K562 (cell line): Measurements from ENCODE around the gene ANKS1B. TPM values are rescaled to one million over a fixed set of nuclear protein-coding genes. Genes with fewer than 3 reads are reported as not detected.

Experiments
- ATAC-seq: fragments of 200-7000 bp; cut with Tn5 transposase; 3 replicates; pipeline ENCODE4 v1.9.1; 2020; ENCODE audit warnings: moderate library complexity
- BruUV-seq: library from RNA; stranded (reverse); fragments of 400-500 nt; replicated peaks from 2 replicates; lab custom pipeline; 2021; lab: Mats Ljungman, UMichigan
- CTCF ChIA-PET: fragments of 300-600 bp; formaldehyde crosslinking; extraction: SDS; loops from one replicate; lab custom pipeline; 2021; ENCODE audit warnings: low intra/inter-chr PET ratio; lab: Yijun Ruan, JAX
- POLR2A ChIA-PET: fragments of 300-600, 350-650 bp; sonication (Branson Sonifier 250); formaldehyde crosslinking; extraction: SDS; loops from one replicate; lab custom pipeline; 2021; ENCODE audit warnings: antibody characterized with exemption, inconsistent platforms; lab: Yijun Ruan, JAX
- DNase-seq, 4 experiments: peaks; one replicate each; pipeline versions ENCODE4 v3.0.0 to v3.0.0-alpha.2; 2011 to 2018; ENCODE audit warnings: low spot score in 3 of 4, mixed read lengths in 3 of 4; ENCODE audit errors: extremely low read depth in 1 of 4
- FAIRE-seq: peaks from 2 replicates; lab custom pipeline; 2011; peaks lifted over from hg19 to GRCh38; lab: Jason Lieb, UNC
- H2AFZ ChIP-seq: 2 replicates; pipeline ENCODE4 v1.6.0; 2011; ENCODE audit warnings: low read depth, low read length, control low read depth, inconsistent platforms
- H3K27ac ChIP-seq: fragments of 200-600 bp; 3 replicates; pipeline ENCODE4 v1.8.0; 2011; ENCODE audit warnings: low read depth, mild to moderate bottlenecking, control low read depth, inconsistent platforms, low read length, moderate library complexity, mixed read lengths; ENCODE audit errors: extremely low read depth
- H3K27me3 ChIP-seq, 2 experiments: fragments of 300-600 bp in 1 of 2; 2 replicates in 1 of 2; 3 replicates in 1 of 2; pipeline versions ENCODE4 v1.6.0 to v1.8.0; 2011; ENCODE audit warnings: inconsistent platforms in 2 of 2, low read length in 2 of 2, mild to moderate bottlenecking in 1 of 2, mixed read lengths in 1 of 2, moderate library complexity in 1 of 2; ENCODE audit not compliant: control insufficient read depth in 2 of 2, insufficient read depth in 2 of 2
- H3K36me3 ChIP-seq: fragments of 300-600 bp; 3 replicates; pipeline ENCODE4 v1.8.0; 2011; ENCODE audit warnings: mild to moderate bottlenecking, low read length, inconsistent platforms; ENCODE audit not compliant: control insufficient read depth, insufficient read depth
- H3K4me1 ChIP-seq, 2 experiments: fragments of 200-600 bp in 1 of 2; replicated peaks in 1 of 2; 2 replicates in 1 of 2; 3 replicates in 1 of 2; pipeline versions ENCODE4 v1.5.1 to v1.8.0; 2011; ENCODE audit warnings: inconsistent platforms in 2 of 2, low read length in 2 of 2, mild to moderate bottlenecking in 1 of 2, mixed read lengths in 1 of 2, moderate library complexity in 1 of 2; ENCODE audit not compliant: control insufficient read depth in 2 of 2, insufficient read depth in 2 of 2
- H3K4me2 ChIP-seq: 2 replicates; pipeline ENCODE4 v1.6.1; 2011; ENCODE audit warnings: low read length, control low read depth, inconsistent platforms, mixed read lengths; ENCODE audit not compliant: insufficient read depth
- H3K4me3 ChIP-seq: fragments of 200-600 bp; sonication (generic), shearing (Covaris generic); 2 replicates; pipeline ENCODE4 v1.5.1; 2016; ENCODE audit warnings: control low read depth, inconsistent platforms
- H3K79me2 ChIP-seq: fragments of 200-600 bp; 3 replicates; pipeline ENCODE4 v1.8.0; 2011; ENCODE audit warnings: low read length, inconsistent platforms; ENCODE audit not compliant: control insufficient read depth, insufficient read depth
- H3K9ac ChIP-seq, 2 experiments: 2 replicates each; pipeline versions ENCODE4 v1.6.0 to v1.6.1; 2011; ENCODE audit warnings: low read depth in 2 of 2, low read length in 2 of 2, control low read depth in 1 of 2, inconsistent platforms in 1 of 2, mild to moderate bottlenecking in 1 of 2, mixed read lengths in 1 of 2; ENCODE audit not compliant: insufficient read depth in 1 of 2
- H3K9me1 ChIP-seq: one replicate; pipeline ENCODE4 v1.6.0; 2011; ENCODE audit warnings: inconsistent platforms, mild to moderate bottlenecking, low read length, moderate library complexity; ENCODE audit not compliant: control insufficient read depth, insufficient read depth
- H3K9me3 ChIP-seq: replicated peaks from 2 replicates; pipeline ENCODE4 v1.5.1; 2011; ENCODE audit warnings: low read depth, low read length, inconsistent platforms; ENCODE audit not compliant: control insufficient read depth, insufficient read depth
- H4K20me1 ChIP-seq: replicated peaks from 2 replicates; pipeline ENCODE4 v1.6.1; 2011; ENCODE audit warnings: low read length, inconsistent platforms, mixed read lengths; ENCODE audit not compliant: control insufficient read depth, insufficient read depth
- ARID3A ChIP-seq: IDR thresholded peaks from 2 replicates; pipeline ENCODE4 v1.6.1; 2012; ENCODE audit warnings: low read depth, low read length, improper control_type of control experiment, borderline replicate concordance
- DDX20 ChIP-seq: fragments of 450-650 bp; IDR thresholded peaks from 2 replicates; pipeline ENCODE4 v1.6.1; 2016; ENCODE audit warnings: missing genetic modification characterization, low read depth, mild to moderate bottlenecking, missing compliant biosample characterization, moderate library complexity
- HOMEZ ChIP-seq: fragments of 250-450 bp; sonication (Bioruptor Pico); IDR thresholded peaks from 2 replicates; pipeline ENCODE4 v1.4.0; 2020; ENCODE audit warnings: mild to moderate bottlenecking, moderate library complexity
- NCOA6 ChIP-seq: fragments of 450-650 bp; IDR thresholded peaks from 2 replicates; pipeline ENCODE4 v1.6.1; 2017; ENCODE audit warnings: mild to moderate bottlenecking
- RBM25 ChIP-seq: fragments of 200-400 bp; formaldehyde crosslinking; IDR thresholded peaks from 2 replicates; pipeline ENCODE4 v1.6.1; 2018; ENCODE audit warnings: low read length, low read depth, moderate library complexity; ENCODE audit not compliant: severe bottlenecking
- ZNF253 ChIP-seq: fragments of 250-450 bp; sonication (Bioruptor Pico); conservative IDR thresholded peaks from 2 replicates; pipeline ENCODE4 v1.6.1; 2021; ENCODE audit warnings: mild to moderate bottlenecking
- ZNF76 ChIP-seq: fragments of 250-450 bp; sonication (Bioruptor Pico); IDR thresholded peaks from 2 replicates; pipeline ENCODE4 v1.4.0; 2020; ENCODE audit warnings: mild to moderate bottlenecking, moderate library complexity, borderline replicate concordance
- WGBS: fragments of 100-300 bp; shearing (Covaris generic); methylation state at CpG from one replicate; pipeline ENCODE4 v1.1.6; 2016; ENCODE audit warnings: low coverage, mixed read lengths; ENCODE audit not compliant: insufficient coverage; ENCODE audit errors: missing lambda C conversion rate; 5-methylcytosine and 5-hydroxymethylcytosine counted together
- in situ Hi-C: fragments of 300-500 bp; cut with MboI; formaldehyde crosslinking; loops from 4 replicates; pipeline ENCODE4 v1.15.0; 2018; ENCODE audit warnings: inconsistent platforms, mixed read lengths
- intact Hi-C: fragments of 100-400 bp; cut with micrococcal nuclease; formaldehyde crosslinking; loops from 2 replicates; pipeline ENCODE4 v1.14.2; 2022
- polyA plus RNA-seq, 8 experiments: library from polyadenylated mRNA; depleted of rRNA in 4 of 8; stranded (reverse) in 5 of 8; unstranded in 3 of 8; fragments of >200 nt; fragmentation: Nextera tagmentation in 2 of 8; fragmentation: Illumina TruSeq in 1 of 8; extraction: Ambion mirVana in 2 of 8; extraction: Trizol in 1 of 8; gene quantifications; 2 replicates each; pipeline versions ENCODE4 v1.2.1 to v1.2.3, GENCODE V29; 2011 to 2014; ENCODE audit warnings: inconsistent platforms in 1 of 8, missing spikeins in 1 of 8
- total RNA-seq, 7 experiments: library from RNA; depleted of rRNA in 6 of 7; stranded (reverse); fragments of >200 nt in 6 of 7; fragmentation: Illumina TruSeq in 2 of 7; extraction: Trizol in 2 of 7; gene quantifications; 2 replicates each; pipeline versions ENCODE4 v1.2.1 to v1.2.3, GENCODE V29; 2011 to 2021; ENCODE audit warnings: low replicate concordance in 1 of 7

Gene ANKS1B
- total and polyA plus RNA-seq, 9 of the 15 experiments (the other 6 are each of a cell fraction or from before 2014, with no cell fraction given), result 0.04 to 0.47 (median 0.28) TPM; not detected in 4

- no peak for DNase-seq
- BruUV-seq, result no TSS peak
- WGBS, result 0% methylated on average over 3 of the region's 3 CpGs
- no peak for TF ChIP-seq ZNF253 (CRISPR knock-in tag)
- no peak for TF ChIP-seq RBM25
- TF ChIP-seq HOMEZ (CRISPR knock-in tag), result no peak
- TF ChIP-seq NCOA6, result no peak
- no peak for TF ChIP-seq ZNF76 (CRISPR knock-in tag)
- TF ChIP-seq ARID3A, result no peak
- no peak for TF ChIP-seq DDX20 (tag)
- Histone ChIP-seq H3K4me3 (no peak overlapping the region), H3K4me1 (no peaks in the 10 kb centered on the region), H3K27ac (no peak overlapping the region), H3K9me1 (no peaks in the 10 kb centered on the region), H3K9ac (no peak overlapping the region), H2AFZ (no peak overlapping the region), H3K79me2 (no peaks in the 10 kb centered on the region), H4K20me1 (no peaks in the 10 kb centered on the region), H3K36me3 (no peaks in the 10 kb centered on the region), H3K9me3 (no peaks in the 10 kb centered on the region), H3K4me2 (no peak overlapping the region), H3K27me3 (no peaks in the 10 kb centered on the region)
- POLR2A ChIA-PET, result no interaction called here
- in situ Hi-C loops (no loop called here), intact Hi-C loops (no loop called here)
- CTCF ChIA-PET, result no interaction called here
- no peak for ATAC-seq
- FAIRE-seq, result no peak
These were observed 49.1 kb downstream of the ANKS1B start for GRCh38 chr12:99935608-99936007.
